ENCODE data around the gene ADAM12. TPM values are rescaled to one million over a fixed set of nuclear protein-coding genes. Genes with fewer than 3 reads are reported as not detected.

Gene ADAM12
- total and polyA plus RNA-seq, 2 donors (not counting 3 experiments of a cell fraction or from before 2014, with no cell fraction given): 0.22 to 0.33 TPM

DNA sequence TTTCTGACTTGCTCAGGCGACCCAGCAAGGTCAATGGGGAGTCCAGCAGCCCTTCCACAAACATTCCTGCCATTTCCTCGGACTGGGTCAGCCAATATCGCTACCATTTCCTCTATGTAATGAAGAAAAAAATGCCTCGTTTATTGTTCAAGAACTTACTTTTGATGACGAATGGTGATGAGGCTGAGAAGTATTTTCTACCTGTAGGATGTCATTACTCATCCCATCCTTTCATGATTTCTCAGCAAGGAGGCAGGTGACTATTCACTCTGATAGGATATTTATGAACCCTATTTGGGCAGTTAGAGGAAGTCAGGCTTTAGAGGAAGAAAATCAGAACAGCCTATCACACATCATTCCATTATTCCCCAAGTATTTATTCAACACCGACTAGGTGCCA, 313.3 kb downstream of the ADAM12 start:
- ChIA-PET CTCF (no interaction called here), POLR2A (no interaction called here)
- no peak overlapping the region for H2AFZ ChIP-seq (ENCODE audit: low read depth, low read length)
- no peaks in the 10 kb centered on the region for H3K79me2 ChIP-seq (ENCODE audit: control insufficient read depth, insufficient read depth, low read length)
- no peak overlapping the region for H3K4me2 ChIP-seq (ENCODE audit: insufficient read depth, low read length)
- no peaks in the 10 kb centered on the region for H3K4me1 ChIP-seq (ENCODE audit: control insufficient read depth, extremely low read depth, insufficient read depth, low read length)
- H3K27me3 ChIP-seq (ENCODE audit: control insufficient read depth in 2 of 2, insufficient read depth in 2 of 2, low read length in 2 of 2): no peaks in the 10 kb centered on the region
- no peak for FAIRE-seq
- no peak overlapping the region for H3K27ac ChIP-seq (ENCODE audit: insufficient read depth, low read depth, low read length)
- intact Hi-C loops (cut with micrococcal nuclease) (no loop called here), dilution Hi-C loops (cut with MboI; ENCODE audit: extremely low pct_ligation_motif_present, low sequenced_read_pairs) (no loop called here)
- no peak overlapping the region for H3K9ac ChIP-seq (replicated peaks; ENCODE audit: extremely low read depth, insufficient read depth, low read length)
- H3K36me3 ChIP-seq (ENCODE audit: control insufficient read depth in 2 of 2, extremely low read depth in 1 of 2, insufficient read depth in 2 of 2, low read length in 2 of 2): no peaks in the 10 kb centered on the region
- H4K20me1 ChIP-seq (replicated peaks; ENCODE audit: control insufficient read depth, extremely low read depth, insufficient read depth, low read length): no peaks in the 10 kb centered on the region
- TF ChIP-seq GATA2 (IDR thresholded peaks at IDR 0.05; ENCODE audit: insufficient read depth, insufficient read length, low read depth, low read length) (no peak), POLR2A (IDR thresholded peaks at IDR 0.05; ENCODE audit: low read depth, low read length) (no peak), EZH2 (IDR thresholded peaks at IDR 0.05; ENCODE audit: borderline replicate concordance, low read depth, low read length, severe bottlenecking) (no peak), FOS (IDR thresholded peaks at IDR 0.05; ENCODE audit: borderline replicate concordance, insufficient read depth, low read length) (no peak), MYC (IDR thresholded peaks at IDR 0.05; ENCODE audit: low read depth, low read length) (no peak), JUN (IDR thresholded peaks at IDR 0.05; ENCODE audit: borderline replicate concordance, insufficient read depth, insufficient read length, low read depth) (no peak), POLR2AphosphoS5 (IDR thresholded peaks at IDR 0.05; ENCODE audit: insufficient read depth, low read depth, low read length) (no peak)
- TF ChIP-seq, protein P1, sequence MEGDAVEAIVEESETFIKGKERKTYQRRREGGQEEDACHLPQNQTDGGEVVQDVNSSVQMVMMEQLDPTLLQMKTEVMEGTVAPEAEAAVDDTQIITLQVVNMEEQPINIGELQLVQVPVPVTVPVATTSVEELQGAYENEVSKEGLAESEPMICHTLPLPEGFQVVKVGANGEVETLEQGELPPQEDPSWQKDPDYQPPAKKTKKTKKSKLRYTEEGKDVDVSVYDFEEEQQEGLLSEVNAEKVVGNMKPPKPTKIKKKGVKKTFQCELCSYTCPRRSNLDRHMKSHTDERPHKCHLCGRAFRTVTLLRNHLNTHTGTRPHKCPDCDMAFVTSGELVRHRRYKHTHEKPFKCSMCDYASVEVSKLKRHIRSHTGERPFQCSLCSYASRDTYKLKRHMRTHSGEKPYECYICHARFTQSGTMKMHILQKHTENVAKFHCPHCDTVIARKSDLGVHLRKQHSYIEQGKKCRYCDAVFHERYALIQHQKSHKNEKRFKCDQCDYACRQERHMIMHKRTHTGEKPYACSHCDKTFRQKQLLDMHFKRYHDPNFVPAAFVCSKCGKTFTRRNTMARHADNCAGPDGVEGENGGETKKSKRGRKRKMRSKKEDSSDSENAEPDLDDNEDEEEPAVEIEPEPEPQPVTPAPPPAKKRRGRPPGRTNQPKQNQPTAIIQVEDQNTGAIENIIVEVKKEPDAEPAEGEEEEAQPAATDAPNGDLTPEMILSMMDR (IDR thresholded peaks at IDR 0.05; ENCODE audit: extremely low read depth in 1 of 2, insufficient read depth in 1 of 2, low read depth in 1 of 2, low read length in 2 of 2): no peak
- TF ChIP-seq, protein P2, sequence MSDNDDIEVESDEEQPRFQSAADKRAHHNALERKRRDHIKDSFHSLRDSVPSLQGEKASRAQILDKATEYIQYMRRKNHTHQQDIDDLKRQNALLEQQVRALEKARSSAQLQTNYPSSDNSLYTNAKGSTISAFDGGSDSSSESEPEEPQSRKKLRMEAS (IDR thresholded peaks at IDR 0.05; ENCODE audit: insufficient read depth, insufficient read length): no peak
- DNase-seq (ENCODE audit: low read depth, low spot score): no peak
- H3K4me3 ChIP-seq (replicated peaks in 1 of 3; ENCODE audit: insufficient read depth in 1 of 3, low read depth in 1 of 3, low read length in 3 of 3): no peak overlapping the region
- BruUV-seq (replicated peaks): no TSS peak
- H3K9me3 ChIP-seq (replicated peaks; ENCODE audit: control insufficient read depth, insufficient read depth, low read length): no peaks in the 10 kb centered on the region
- no peaks in the 10 kb centered on the region for H3K9me1 ChIP-seq (replicated peaks; ENCODE audit: control insufficient read depth, extremely low read depth, insufficient read depth, low read length)
